NCI-H1092 treated with DMSO at 0.1 percent for 48 hours (cell line): ENCODE data around the gene SMIM32.

Source experiments
- DNase-seq: peaks from one replicate; lab custom pipeline; 2025; lab: John Stamatoyannopoulos, UW

SMIM32 gene

DNA sequence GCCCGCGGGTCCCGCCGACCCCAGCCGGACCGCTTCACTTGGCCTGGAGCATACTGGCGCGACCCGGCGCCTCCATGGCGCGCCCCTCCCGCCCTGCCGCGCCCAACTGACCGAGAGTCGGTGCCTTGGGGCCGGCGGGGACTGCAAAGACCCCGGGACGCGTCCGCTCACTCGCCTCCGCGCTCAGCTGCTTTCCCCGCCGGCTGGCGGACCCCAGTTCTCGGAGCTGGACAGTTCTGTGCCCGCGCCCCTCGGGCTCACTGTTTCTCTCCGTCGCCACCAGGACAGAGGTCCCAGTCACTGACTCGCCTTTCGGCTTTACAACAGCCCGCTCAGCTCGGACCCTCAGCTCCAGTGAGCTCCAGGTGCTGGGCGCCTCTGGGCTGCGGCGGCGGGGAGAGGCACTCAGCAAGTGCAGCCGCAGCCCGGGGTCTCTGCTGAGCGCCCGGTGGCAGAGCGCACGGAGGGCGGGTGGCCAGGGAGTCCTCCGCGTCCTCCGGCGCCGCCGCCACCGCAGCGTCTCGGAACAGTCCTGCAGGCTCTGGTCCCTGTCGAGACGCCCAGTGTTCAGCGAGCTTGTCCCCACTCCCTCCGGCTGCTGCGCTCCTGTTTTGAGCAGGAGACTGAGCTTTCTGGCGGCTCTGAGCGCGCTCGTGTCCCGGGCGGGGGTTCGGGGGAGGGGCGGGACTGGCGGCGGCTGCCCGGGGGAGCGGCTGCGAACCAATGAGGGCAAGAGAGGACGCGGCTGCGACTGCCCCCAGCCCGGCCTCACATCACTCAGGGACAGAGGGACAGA, at the start of gene SMIM32:
TSS of gene SMIM32 (minus strand) at position 637 of the 796 bp plus-strand sequence. CDS start 638 bp downstream, outside the sequence.
- DNase-seq, result peak; percentile 42

DNA sequence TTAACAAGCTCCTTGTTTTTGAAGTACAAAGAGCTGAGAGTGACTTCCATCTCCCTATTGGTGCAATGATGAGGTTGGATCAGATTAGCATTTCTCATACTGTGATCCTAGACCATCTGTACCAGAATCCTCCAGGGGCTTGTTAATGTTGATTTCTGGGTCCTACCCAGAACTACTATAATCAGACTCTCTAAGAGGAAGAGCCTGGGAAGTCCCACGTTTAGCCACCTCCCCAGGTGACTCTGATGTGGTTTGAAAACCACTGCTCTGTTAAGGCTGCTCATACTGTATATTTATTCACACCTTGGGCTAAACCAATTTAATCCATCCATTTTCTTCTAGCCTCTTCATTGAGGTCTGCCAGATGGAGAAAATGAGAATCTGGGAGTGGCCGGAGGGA, 49.6 kb upstream of the SMIM32 start:
- no peak for DNase-seq

DNA sequence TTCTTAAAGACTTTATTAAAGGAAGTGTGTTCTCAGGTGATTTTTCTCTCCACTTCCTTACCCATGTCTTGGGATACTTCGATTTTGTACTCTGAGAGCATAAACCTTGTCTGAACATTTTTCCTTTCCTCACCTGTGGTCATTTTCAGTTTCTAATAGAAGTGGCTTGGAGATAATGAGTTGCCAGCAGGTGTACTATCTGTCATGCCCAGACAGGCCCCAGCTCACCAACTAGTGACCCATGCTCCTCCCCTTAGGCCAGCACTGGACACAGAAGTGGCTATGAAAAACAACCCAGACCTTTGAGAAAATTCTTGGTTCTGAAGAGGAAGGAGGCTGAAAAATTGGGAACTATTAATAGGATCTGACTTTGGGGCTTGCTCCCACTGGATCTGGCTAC, 49.2 kb upstream of the SMIM32 start:
- DNase-seq, result no peak

- DNase-seq, result no peak
These were observed 47.9 kb upstream of the SMIM32 start for GRCh38 chr5:136240894-136241293.

GRCh38 chr5:136236479-136237083, 43.6 kb upstream of the SMIM32 start:
- DNase-seq, result no peak

DNA sequence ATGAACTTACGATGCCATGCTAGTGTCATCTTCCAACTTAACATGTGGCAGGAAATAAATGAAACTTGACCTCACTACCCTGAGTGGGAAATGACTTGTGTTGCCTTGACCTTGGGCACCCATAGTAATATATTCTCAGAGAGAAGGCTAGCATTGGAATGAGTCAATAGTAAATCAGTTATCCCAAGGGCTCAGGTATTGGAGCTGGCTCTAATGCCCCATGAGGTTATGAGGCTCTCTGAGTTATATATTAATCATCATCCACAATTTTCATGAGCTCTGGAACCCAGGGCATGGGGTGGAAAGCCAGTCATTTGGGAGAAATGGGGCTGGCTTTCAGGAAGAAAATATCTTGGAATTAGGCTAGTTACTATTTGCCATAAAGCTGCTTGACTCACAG, 42.4 kb upstream of the SMIM32 start:
- no peak for DNase-seq

DNA sequence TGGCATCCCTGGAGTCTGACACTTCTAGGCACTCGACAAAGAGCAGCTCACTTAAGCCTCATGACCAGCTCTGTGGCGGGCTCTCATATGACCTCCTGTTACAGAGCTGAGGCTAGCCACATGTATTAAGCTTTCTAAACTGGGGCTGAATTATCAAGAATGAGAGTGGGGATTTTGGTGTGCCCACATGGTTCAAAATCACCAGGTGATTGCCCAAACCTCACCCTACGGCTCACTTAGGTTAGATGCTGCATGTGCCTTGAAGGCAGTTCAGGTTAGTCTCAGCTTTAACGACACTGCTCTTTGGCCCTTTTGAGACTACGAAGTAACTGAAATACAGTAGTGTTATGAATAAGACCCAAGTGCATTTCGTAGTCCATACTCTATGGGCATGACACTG, 39.4 kb upstream of the SMIM32 start:
- DNase-seq, result no peak

DNA sequence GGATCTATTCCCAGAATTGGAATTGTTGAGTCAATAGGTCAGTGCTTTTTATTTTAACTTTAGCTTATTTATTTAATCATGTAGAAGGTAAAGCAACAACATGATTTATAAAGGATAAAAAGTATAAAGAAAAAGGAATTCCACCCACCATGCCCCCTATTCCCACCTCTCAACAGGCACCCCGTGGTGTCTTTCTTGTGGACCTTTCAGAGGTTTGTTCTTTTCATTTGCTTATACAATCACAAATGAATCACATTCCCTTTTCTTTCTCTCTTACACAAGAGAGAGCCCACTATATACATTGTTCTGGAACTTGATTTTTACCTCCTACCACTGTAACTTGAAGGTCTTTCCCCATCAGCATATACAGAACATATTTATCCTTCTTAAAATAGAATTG, 37.2 kb upstream of the SMIM32 start:
- peak; percentile 2 for DNase-seq

DNA sequence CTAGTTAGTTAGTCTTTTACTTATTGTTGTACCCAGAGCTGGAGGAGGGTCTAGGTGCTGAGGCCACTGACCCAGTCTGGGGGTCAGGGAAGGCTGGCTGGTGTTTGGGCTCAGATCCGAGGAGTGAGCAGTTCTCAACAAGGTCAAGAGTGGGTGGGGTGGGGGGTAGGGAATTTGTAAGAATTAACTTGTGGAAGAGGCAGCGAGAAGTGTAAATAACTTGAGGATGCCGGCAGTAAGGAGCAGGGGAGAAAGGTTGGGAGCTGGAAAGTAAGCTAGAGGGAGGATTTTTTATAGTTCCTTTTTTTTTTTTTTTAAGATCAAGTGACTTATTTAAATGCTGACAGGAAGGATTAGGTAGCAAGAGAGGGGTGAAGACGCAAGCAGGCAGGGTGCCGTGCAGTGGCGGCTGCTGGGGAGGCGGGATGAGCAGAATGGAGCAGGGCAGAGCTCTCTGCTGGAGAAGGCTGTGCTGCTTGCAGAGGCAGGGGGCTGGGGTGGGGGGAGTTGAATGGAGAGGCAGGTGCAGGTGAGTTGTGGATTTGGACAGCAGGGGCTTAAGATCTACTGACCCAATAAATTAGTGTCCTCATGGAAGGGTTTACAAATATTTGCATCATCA, 35.3 kb upstream of the SMIM32 start:
- DNase-seq, result no peak

- no peak for DNase-seq
These were observed 33.4 kb upstream of the SMIM32 start for GRCh38 chr5:136226401-136226800.

- DNase-seq, result no peak
These were observed 32.8 kb upstream of the SMIM32 start for GRCh38 chr5:136225796-136226195.

GRCh38 chr5:136222580-136223235, 29.7 kb upstream of the SMIM32 start:
- DNase-seq, result no peak

DNA sequence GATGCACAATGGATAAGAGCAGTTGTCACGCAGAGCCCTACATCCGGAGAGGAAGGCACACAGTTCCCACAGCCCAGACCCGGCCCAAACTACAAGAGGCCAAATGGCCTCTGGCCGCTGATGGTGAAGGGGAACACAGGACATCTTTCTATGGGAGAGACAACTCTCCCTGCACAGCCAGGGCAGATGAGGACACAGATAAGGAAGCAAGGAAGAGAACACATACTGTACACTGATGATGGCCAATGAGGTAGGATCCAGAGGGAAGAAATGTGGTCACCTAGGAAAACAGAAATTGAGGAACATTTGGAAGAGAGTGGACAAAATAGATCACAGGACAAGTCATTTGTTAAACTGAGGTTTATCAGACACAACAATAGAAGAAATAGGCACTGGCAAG, 28.4 kb upstream of the SMIM32 start:
- DNase-seq, result no peak

DNA sequence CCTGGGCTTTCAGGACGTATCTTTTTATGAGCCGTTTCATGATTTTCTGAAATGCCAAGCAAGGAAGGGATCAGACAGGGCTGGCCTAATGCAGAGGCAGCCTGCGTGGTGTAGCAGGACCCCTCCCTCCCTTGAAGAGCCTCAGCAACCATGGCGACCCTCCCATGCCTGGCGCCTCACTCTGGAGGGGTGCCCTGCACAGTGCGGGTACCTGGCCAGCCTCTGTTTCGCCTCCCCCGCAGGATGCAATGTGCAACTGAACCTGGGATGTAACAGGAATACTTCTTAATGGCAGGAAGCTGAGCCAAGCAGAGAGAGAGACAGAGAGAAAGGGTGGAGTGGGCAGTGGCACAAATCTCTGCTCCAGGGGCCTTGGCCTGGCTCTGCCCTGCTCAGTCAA, 23.3 kb upstream of the SMIM32 start:
- DNase-seq, result no peak

DNA sequence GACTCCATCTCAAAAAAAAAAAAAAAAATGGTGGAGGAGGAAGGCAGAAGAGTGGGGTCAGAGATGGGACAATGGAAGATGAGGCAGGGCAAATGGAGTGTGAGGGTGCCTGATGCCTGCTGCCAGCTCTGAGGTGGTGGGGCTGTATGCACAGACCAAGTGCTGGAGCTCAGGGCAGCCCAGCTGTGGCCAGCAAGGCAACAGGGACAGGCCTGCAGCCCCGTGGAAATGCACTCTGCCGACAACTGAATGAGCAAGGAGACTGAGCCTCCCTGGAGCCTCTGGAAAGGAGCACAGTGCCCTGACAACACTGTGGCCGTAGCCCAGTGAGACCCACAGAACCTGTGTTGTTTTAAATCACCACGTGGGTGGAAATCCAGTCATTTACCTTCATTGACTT, 22.9 kb upstream of the SMIM32 start:
- DNase-seq, result no peak

- no peak for DNase-seq
These were observed 21.0 kb upstream of the SMIM32 start for GRCh38 chr5:136213919-136214493.

DNA sequence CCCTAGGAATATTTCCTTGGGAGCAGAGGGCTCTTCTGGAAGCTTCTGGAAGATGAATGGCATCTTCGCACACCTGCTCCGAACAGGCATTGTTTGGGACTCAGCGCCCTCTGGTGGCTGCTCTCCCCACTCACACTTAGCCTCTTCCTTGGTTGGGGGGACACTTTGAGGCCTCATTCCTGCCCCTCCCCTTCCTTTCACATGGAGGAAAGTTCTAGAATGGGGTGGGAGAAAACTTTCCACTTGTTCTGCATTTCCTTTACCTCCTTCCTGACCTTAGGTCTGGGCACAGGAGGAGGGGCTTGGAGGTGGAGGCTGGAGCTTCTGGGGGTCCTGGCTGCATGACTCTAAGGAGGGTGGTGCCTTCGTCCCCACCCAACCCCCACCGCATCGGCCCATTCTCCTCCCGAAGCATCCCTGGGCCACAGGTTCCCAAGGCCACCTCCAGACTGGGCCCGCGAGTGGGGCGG, 19.3 kb upstream of the SMIM32 start:
- peak; percentile 54 for DNase-seq

DNA sequence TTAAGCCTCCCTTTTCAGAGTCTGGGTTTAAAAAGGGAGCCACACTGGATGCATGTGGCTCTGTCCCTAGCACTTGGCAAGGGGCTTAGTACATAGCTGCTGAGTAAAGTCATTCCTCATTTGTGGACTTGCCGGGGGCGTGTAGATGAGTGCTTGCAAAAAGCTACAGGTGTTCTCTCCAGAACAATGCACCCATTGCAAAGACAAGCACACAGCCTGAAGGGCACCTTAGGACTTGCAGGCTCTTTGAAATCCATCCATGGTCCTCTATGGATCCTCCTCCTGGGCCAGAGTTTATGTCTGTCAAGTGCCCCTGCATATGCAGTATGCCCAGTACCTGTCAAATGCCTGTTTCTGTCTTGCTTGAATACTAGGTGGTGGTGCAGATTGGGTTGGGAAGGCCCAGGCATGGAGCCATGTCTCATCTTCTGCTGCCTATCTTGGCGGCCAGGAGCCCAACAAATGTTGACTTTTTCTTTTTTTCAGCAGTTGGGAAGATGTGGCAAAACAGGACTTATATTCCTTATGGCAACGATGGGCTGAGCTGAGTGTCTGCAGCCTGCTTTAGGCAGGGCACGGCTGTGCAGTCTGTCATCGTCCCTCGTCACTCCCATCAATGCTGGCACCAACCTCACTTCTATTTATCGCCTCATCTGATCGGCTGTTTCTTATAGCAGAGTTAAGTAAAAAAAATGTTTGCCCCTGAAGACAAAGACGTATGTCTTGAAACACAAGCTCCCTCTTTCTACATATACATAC, 18.5 kb upstream of the SMIM32 start:
- no peak for DNase-seq

DNA sequence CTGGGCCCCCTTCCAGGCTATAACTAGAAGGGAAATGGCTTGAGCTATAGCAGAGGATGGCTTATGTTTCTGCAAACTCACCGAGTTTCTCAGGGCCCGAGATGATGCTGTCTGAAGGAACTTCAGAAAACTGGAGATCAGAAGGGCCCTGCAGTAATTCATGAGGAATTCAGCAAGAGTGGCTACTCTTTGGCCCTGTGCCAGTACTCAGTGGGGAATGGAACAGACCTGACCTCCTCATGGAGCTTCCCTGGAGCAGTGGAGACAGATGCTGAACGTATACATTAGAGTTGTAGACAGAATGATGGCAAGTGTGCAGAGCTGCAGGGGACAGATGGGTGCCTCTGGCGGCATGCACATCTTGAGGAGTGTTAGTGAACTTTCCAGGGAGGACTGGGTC, 17.3 kb upstream of the SMIM32 start:
- no peak for DNase-seq

- DNase-seq, result no peak
These were observed 16.5 kb upstream of the SMIM32 start for GRCh38 chr5:136209346-136209910.

DNA sequence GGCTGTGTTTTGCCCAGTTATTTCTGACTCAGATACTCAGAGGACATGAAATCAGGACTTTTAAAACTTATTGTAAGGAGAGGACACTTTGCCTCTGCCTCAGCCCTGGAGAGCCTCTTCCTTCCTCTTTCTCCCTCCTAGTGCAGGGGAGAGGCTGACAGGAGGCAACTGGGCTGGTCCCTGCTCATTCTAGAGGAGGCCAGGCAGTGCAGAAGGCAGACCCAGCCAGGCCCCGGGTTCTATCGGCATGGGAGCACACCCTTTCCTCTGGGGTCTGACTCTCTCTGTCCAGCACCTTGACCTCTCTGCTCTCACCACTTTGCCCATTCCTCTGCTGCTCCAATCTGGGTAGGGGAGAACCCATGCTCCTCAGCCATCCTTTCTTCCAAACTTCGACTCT, 16.0 kb upstream of the SMIM32 start:
- DNase-seq, result no peak
